IPS-11a (cell line): ENCODE measurements around the gene FUOM.

Experiments used
- H3K4me3 ChIP-seq: one replicate; pipeline ENCODE4 v1.5.1; 2013; ENCODE audit warnings: low read depth, low read length, control low read depth

Gene FUOM

DNA sequence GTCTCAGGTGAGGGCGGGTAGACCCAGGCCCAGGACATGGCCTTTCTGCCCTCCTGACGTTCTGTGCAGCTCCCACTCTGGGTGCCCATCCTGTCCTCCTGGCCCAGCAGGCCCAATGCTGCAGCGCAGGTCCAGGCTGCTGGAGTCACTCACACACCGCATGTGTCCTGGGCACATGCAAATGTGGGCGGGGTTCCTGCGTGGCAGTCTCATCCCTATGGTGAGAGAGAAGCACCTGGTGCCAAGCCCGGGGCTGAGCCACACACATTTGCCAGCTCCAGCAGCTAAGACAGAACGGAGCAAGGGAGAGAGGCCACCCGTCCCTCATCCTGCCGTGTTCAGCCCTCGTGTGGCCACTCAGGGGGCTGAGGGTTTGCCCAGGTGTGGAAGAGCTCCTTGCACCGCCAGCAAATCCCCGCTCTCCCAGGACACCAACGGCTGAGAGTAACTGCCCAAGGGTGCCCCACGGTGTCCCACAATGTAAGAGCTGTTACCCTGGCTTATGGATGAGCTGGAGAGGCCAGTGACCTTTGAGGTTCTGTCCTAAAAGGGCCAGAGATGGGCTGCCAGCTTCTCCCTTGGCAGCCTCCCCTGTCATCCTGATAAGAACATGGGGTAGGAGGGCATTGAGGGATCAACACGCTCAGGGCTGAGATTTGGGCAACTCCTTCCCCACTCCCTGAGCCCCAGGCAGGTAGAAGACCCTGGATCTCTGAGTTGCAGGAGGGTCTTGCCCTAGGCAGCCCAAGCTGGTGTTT lies 4.4 kb downstream of the FUOM start:
- no peak overlapping the region for H3K4me3 ChIP-seq

DNA sequence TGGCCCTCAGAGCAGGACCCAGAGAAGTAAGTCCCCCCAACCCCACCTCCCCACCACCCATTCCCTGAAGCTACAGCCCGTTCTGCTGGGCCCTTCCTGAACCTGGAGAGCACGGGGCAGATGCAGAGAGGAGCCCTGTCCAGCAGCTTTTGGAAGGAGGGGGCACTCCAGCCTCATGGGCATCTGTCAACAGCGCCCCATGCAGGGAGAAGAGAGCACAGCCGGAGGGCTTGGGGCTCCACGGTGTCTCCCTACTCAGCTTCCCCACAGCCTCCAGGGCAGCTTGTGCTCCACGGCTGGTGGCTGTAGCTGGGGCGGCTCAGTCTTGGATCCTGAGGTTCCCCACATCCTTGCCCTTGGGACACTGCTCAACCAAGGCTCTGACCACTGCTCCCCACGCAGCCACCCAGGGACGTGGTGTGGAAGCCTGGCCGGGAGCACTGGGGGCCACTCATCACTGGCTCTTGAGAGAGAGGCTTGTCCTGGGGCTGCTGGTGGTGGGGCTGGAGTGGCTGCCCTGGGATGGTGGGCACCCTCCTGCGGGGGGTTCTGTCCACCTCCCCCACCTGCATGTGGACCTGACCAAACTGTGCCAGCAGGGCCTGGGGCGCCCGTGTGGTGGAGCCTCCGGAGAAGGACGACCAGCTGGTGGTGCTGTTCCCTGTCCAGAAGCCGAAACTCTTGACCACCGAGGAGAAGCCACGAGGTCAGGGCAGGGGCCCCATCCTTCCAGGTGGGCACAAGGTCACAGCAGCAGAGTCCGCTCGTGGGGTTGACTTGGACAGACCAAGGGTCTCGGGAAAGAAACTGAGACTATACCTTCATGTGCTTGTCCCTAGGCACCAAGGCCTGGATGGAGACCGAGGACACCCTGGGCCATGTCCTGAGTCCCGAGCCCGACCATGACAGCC lies 6.2 kb downstream of the FUOM start:
- no peak overlapping the region for H3K4me3 ChIP-seq

GRCh38 chr10:133350950-133351329 lies 6.9 kb downstream of the FUOM start:
- H3K4me3 ChIP-seq, result no peak overlapping the region

GRCh38 chr10:133350283-133350949 lies 7.4 kb downstream of the FUOM start:
- H3K4me3 ChIP-seq, result no peak overlapping the region

GRCh38 chr10:133349577-133350011 lies 8.2 kb downstream of the FUOM start:
- no peak overlapping the region for H3K4me3 ChIP-seq

- no peak overlapping the region for H3K4me3 ChIP-seq
Observed at GRCh38 chr10:133349160-133349568, 8.7 kb downstream of the FUOM start.

DNA sequence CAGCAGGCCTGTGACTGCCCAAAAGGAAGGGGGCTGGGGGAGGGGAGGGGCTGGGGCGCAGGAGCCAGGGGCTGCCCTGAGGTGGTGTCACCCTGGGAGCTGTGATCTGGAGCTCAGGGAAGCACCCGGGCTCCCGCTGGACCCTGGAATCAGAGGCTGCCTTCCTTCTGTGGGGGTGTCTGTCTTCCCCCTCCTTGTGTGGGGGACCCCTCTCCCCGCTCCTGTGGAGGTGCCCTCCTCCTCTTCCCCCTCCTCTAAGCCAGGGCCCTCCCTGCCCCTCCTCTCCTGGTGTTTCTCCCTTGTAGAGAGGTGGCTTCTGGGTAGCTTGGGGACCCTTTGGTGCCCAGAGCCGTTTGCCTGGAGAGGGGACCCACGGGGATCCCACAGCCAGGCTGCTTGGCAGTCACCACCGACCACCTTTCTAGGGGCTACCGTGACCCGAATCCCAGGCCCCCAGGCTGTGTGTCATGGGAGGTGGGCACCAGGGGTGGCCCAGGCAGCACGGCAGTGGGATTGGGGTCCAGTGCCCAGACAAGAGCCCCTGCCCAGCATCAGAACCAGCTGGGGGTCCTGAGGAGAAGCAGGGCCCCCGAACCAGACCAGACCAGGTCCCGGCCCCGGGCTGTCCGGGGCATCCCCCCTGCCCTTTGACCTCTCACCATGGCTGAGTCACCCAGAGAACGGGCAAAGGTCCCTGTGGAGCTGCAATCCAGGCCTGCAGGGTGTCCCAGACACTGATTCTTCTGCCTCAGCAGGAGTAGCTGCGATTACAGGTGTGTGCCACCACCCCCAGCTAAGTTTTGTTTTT lies 9.9 kb downstream of the FUOM start:
- H3K4me3 ChIP-seq, result no peak overlapping the region

DNA sequence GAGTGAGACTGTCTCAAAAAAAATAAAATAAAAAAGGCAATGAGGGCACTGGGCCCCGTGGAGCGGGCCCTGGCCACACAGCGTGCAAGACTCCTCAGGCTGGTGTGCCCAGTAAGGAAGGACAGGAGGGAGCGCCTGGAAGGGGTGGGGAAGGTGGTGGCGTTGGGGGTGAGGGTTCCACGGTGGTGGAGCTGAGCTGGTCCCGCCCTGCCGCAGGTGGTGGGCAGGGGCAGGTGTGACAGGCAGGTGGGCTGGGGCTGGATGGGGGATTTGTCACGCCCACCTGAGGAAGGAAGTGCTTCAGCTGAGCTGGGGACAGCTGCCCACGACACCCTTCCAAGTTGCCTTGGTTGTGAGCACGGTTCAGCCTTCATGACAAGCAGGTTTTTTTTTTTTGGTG lies 11.4 kb downstream of the FUOM start:
- H3K4me3 ChIP-seq, result no peak overlapping the region

GRCh38 chr10:133344236-133344635 lies 13.6 kb downstream of the FUOM start:
- no peak overlapping the region for H3K4me3 ChIP-seq

- no peak overlapping the region for H3K4me3 ChIP-seq
Observed at GRCh38 chr10:133343558-133343957, 14.3 kb downstream of the FUOM start.

DNA sequence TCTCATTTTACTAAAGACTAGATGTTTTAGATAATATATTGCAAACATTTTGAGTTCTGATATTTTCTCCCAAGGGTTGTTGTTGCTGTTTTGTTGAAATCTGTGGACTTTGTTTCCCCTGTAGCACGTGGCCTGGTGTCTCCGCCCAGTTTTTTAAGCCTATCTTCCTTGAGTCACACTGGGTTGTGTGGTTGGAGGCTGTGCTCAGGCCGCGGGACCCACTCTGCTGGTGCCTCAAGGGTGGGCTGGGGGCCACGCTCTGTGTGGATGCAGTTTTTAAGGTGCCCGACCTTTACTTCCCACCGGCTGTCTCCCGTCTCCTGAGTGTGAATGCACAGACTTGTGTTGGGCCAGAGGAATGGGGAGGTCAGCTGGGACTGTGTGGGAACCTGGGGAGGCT lies 14.9 kb downstream of the FUOM start:
- H3K4me3 ChIP-seq, result no peak overlapping the region

DNA sequence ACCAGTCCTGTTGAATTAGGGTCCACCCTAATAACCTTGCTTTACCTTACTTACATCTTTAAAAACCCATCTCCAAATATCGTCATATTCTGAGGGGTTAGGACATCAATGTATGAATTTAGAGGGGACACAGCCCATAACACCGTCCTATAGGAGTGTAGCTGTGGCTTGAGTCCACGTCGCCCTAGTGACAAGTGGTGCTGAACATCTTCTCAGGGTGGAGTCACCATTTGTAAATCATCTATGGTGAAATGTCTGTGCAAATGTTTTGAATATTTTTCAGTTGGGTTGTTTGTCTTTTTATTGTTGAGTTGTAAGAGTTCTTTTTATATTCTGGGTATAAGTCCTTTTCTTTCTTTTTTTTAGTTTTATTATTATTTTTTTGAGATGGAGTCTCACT lies 15.8 kb downstream of the FUOM start:
- no peak overlapping the region for H3K4me3 ChIP-seq

- H3K4me3 ChIP-seq, result no peak overlapping the region
Observed at GRCh38 chr10:133339708-133340380, 18.0 kb downstream of the FUOM start.

- no peak overlapping the region for H3K4me3 ChIP-seq
Observed at GRCh38 chr10:133338080-133339071, 19.4 kb downstream of the FUOM start.

DNA sequence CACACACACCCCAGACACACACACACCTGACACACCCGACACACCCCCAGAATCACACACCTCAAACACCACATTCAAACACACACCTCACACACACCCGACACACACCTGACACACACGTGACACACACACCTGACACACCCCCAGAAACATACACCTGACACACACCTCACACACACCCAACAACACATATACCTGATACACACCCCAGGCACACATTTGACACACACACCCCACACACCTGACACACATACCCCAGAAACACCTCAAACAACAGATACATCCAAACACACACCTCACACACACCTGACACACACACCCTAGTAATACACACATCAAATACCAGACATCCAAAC lies 20.5 kb downstream of the FUOM start:
- H3K4me3 ChIP-seq, result no peak overlapping the region

GRCh38 chr10:133336577-133337369 lies 21.0 kb downstream of the FUOM start, which contains the start of gene CALY:
TSS of gene CALY (minus strand) at chr10:133336896. CDS start at chr10:133328989, 7,907 bp downstream.
- H3K4me3 ChIP-seq, result no peak within 1 kb of the TSS

DNA sequence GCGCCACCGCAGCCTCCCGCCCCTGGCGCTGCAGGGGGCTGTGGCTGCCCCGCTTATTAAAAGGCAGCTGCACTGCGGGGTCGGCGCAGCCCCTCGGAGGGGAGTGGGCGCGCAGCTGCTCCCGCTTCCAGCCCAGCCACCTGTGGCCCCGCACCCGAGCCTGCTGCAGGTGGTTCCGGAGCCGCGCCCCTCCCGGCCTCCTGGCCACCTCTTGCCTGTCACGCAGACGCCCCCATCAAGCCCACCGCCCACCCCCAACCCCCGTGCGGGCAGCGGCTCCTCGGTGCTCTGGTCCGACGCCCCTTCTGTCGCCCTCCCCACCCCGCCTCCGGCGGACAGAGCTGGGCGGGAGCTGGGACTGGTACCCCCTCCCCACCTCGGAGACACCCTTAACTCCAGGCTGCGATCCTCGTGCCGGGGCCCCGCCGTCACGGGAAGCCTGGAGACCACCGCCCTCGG lies 21.7 kb downstream of the FUOM start:
- H3K4me3 ChIP-seq, result no peak overlapping the region
